ENCODE results near the gene EFNA5.

DNA sequence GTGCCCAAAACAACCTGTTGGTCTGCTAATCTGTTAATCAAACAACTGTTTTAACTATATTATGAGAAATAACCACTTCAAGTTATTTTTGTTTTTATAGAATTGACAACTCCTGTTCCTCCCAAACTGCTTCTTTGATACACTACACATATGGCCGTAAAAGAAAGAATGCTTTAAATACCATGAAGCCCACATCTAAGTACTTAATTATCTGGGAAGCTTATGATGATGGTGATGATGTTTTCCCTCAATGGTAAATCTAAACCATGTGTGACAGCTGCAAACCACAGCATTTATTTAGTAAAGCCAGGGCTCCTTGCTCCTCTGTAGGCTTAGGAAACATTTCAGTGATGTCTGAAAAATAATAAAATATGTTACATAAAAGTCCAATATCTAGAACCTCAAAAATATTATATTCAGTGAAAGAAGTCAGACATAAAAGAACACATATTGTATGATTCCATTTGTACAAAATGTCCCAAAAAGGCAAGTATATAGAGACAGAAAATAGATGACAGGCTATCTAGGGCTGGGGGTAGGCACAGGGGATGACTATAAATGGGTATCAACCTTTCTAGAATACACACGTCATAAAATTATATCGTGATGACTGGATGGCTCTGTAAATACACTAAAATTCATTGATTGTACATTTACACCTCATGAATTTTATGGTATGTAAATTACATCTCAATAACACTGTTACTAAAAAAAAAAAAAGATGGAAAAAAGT is 154.1 kb downstream of the EFNA5 start:
- TF ChIP-seq, protein P1, sequence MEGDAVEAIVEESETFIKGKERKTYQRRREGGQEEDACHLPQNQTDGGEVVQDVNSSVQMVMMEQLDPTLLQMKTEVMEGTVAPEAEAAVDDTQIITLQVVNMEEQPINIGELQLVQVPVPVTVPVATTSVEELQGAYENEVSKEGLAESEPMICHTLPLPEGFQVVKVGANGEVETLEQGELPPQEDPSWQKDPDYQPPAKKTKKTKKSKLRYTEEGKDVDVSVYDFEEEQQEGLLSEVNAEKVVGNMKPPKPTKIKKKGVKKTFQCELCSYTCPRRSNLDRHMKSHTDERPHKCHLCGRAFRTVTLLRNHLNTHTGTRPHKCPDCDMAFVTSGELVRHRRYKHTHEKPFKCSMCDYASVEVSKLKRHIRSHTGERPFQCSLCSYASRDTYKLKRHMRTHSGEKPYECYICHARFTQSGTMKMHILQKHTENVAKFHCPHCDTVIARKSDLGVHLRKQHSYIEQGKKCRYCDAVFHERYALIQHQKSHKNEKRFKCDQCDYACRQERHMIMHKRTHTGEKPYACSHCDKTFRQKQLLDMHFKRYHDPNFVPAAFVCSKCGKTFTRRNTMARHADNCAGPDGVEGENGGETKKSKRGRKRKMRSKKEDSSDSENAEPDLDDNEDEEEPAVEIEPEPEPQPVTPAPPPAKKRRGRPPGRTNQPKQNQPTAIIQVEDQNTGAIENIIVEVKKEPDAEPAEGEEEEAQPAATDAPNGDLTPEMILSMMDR (IDR thresholded peaks at IDR 0.05), result no peak
- no peak for TF ChIP-seq POLR2A (IDR thresholded peaks at IDR 0.05)

Measured in uterus (tissue), 2 donors.